NCI-H82 (cell line): ENCODE results near the gene ALDH3A2.
"Not testable (repeated sequence)": the region's sequence is repeated elsewhere in the genome, so short reads cannot be mapped to it uniquely, and the experiment has no call there.

Source experiments
- DNase-seq: peaks from one replicate; lab custom pipeline; 2025; lab: John Stamatoyannopoulos, UW

Gene ALDH3A2

DNA sequence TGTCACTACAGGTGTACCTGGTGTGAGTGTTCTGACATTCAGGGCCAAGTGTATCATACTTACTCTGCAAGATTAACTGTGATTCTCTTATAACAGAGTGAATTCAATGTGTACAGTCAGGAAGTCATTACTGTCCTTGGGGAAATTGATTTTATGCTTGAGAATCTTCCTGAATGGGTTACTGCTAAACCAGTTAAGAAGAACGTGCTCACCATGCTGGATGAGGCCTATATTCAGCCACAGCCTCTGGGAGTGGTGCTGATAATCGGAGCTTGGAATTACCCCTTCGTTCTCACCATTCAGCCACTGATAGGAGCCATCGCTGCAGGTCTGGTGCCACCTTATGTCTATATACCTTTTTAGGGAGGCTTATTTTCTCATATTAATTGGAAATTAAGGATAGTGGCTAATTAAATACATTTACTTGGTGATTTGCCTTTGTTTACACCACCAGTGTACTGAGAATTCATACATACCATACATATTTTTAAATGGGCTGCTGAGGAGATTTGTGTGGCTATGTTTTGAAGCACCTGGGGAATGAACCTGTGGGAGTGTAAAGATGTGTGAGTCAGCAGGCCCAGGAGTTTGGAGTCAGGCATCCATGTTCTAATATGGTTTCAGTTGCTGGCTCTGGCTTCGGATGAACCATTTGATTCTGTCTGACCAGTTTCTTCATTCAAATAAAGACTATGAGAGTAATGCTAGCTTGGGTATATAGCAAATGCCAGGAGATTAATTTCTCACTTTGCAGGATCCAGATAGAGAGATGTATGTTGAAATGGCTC lies 3.1 kb downstream of the ALDH3A2 start:
- DNase-seq: no peak

GRCh38 chr17:19652595-19652994 lies 4.0 kb downstream of the ALDH3A2 start:
- no peak for DNase-seq

GRCh38 chr17:19654342-19654886 lies 5.9 kb downstream of the ALDH3A2 start:
- no peak for DNase-seq

DNA sequence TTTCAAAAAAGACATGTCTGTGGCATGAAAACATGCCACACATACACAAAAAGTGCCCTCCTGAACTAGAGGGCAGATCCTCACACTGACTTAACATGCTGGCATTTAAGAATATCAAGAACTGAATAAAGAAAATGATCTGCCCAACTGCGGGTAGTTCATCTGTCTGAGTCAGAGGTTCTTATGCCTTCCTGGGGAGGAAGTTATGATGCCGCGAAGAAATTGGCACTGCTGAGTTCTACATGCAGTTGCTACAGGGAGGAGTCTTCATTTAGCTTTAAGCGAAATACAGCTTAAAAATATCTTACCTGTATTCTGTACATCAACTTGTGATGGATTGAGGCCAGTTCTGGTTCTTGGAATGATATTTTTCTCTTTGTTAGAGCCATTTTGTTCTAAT lies 6.3 kb downstream of the ALDH3A2 start:
- DNase-seq: no peak

- no peak for DNase-seq
Measured at GRCh38 chr17:19656336-19656735, 7.8 kb downstream of the ALDH3A2 start.

DNA sequence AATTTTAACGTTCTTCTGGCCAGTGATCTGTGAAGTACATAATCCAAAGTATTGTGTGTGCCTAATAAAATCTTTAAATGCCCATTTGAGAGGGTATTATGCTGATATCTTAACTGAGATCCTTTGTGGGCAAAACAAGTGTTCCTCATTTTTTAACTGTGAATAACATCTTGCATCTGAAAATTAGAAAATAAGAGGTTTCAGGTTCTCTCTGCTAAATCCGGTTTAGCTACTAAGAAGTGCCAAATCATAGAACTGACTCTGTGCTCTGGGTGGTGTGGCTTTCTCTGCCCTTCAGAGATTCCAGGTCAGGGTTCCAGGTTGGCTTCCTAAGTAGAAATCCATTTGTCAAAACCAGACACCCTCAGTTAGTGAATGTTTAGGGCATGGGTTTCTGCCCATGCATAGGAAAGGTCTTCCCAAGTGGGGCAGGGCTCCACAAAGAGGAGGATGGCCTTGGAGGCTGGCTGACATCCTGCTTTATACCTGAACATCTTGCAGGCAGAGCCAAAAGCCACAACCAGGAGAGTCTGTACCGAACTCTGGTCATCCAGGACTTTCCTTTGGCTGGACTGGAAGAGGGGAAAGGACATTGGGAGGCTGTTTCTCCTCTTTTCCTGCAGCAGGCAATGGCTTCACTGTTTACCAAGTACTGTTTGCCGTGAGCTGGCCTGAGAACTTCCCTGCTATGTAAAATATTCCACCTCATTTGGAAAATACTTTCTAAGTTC lies 8.5 kb downstream of the ALDH3A2 start:
- no peak for DNase-seq

DNA sequence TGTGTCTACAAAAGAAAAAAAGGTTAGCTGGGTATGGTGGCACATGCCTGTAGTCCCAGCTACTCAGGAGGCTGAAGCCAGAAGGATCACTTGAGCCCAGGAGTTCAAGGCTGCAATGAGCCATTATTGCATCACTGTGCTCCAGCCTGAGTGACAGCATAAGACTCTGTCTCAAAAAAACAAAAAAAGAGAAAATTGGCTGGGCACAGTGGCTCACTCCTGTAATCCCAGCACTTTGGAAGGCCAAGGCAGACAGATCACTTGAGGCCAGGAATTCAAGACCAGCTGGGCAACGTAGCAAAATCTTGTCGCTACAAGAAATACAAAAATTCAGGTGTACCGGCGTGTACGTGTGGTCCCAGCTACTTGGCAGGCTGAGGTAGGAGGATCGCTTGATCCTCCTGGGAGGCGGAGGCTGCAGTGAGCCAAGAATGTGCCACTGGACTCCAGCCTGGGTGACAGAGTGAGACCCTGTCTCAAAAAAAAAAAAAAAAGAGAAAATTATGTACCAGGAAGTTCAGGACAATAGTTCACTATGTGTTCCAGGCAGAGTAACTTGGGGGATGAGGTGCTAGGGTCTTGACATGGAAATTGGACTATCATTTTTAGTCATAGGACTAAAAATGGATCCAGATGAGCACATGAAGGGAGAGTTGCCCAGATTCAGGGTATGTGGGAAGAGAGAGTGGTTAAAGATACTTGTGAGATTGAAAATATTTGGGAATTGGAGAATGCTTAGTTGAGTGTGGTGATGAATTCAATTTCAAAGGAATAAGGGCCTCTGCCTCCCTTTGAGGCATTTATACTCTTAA lies 11.0 kb downstream of the ALDH3A2 start:
- DNase-seq: no peak

DNA sequence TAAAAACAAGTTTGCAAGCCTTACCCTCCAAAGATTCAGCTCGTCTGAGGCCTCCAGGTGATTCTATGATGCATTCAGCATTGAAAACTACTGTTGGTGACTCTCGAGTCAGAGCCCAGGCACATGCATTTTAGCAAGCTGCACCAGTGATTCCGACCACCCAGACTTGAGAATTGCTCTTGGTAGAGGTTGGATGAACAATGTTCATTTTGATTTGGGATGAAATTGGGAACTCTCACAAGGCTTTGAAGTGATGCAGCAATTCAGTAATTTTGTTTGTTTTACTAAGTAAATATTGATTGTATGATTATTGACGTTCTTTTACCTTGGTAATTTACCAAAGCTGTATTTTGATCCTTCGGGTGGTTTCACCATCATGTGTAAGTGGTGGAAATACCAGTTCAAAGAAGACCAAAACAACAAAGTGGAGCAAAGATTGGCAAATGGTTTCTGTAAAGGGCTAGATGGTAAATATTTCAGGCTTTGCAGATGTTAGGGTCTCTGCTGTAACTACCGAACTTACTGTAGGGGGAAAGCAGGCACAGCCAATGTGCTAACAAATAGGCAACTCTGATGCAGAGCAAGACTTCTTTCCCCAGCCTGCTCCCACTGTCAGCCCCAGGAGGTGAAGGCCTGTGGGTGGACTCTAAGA lies 11.8 kb downstream of the ALDH3A2 start:
- DNase-seq: no peak

- no peak for DNase-seq
Measured at GRCh38 chr17:19661121-19661520, 12.6 kb downstream of the ALDH3A2 start.

DNA sequence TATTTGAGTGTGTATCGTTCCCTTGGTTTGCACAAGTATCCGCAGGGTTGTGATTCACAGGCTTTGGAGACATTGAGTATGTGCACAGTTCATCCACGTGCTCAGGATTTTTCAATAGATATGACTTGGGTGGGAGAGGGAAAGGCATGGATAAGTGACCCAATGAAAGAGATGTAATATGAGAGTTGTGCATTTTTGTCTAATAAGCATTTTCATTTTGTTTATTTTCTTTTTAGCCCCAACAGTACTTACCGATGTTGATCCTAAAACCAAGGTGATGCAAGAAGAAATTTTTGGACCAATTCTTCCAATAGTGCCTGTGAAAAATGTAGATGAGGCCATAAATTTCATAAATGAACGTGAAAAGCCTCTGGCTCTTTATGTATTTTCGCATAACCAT lies 14.5 kb downstream of the ALDH3A2 start:
- no peak for DNase-seq

- DNase-seq: no peak
Measured at GRCh38 chr17:19664136-19664820, 15.7 kb downstream of the ALDH3A2 start.

DNA sequence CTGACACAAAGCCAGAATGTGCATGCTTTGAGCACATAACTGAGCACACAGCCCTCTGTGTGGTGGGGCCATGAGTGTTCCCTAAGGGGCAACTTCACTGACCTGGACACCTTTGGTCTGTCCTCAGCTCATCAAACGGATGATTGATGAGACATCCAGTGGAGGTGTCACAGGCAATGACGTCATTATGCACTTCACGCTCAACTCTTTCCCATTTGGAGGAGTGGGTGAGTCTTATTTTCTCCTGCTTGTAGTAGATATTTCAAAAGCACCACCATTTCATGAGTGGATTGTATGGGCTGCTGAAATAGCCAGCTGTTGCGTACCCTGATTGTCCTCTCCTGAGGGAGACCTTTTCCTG lies 16.2 kb downstream of the ALDH3A2 start:
- DNase-seq: no peak

- not testable (repeated sequence) for DNase-seq
Measured at GRCh38 chr17:19669680-19670079, 21.1 kb downstream of the ALDH3A2 start.

- DNase-seq: no peak
Measured at GRCh38 chr17:19670908-19671307, 22.4 kb downstream of the ALDH3A2 start.

GRCh38 chr17:19671433-19671832 lies 22.9 kb downstream of the ALDH3A2 start:
- no peak for DNase-seq

DNA sequence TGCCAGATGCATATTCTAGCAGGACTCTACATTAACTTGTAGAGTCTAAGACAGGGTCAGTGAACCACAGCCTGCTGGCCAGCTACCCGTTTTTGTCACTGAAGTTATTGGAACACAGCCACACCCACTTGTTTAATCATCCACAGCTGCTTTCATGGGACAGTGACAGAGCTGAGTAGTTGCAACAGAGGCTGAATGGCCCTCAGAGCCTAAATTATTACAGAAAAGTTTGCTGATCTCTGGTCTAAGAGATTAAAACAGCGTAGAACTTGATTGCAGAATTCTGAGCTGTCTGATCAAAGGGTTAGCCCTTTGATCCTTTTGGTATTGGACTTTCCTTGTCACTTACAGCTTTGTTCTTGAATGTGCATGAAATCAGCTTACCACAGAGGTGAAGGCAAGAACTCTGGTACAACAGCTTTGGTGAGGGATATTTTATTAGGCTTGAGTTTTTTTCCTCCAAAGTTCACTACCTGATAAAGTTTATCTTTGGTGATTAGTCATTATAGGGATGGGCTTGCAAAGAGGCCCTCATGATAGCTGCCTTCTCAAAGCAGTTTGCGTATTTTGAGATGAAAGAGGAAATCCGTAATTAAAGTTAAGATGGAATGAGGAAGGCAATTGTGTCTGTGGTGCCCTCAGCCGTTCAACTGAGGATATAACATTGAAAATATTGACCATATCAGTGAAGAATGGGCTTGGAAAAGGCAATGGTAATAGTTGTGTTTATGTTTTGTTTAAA lies 23.6 kb downstream of the ALDH3A2 start:
- DNase-seq: no peak

DNA sequence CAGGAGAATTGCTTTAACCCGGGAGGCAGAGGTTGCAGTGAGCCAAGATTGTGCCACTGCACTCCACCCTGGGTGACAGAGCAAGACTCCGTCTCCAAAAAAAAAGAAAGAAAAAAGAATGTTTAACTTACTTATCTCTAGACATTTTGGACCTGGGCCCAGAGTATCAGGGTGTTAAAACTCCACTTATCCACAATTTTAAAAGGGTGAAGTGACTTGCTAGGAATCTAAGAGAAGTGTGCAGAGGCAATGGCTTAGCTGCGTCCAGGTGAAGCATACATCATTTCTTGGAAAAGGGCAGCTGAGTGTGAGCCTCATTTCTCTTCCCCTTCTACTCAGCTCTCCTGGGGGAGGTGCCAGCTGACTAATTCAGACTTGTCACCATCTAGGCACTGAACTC lies 25.1 kb downstream of the ALDH3A2 start:
- no peak for DNase-seq

GRCh38 chr17:19676896-19677295 lies 28.3 kb downstream of the ALDH3A2 start:
- no peak for DNase-seq

DNA sequence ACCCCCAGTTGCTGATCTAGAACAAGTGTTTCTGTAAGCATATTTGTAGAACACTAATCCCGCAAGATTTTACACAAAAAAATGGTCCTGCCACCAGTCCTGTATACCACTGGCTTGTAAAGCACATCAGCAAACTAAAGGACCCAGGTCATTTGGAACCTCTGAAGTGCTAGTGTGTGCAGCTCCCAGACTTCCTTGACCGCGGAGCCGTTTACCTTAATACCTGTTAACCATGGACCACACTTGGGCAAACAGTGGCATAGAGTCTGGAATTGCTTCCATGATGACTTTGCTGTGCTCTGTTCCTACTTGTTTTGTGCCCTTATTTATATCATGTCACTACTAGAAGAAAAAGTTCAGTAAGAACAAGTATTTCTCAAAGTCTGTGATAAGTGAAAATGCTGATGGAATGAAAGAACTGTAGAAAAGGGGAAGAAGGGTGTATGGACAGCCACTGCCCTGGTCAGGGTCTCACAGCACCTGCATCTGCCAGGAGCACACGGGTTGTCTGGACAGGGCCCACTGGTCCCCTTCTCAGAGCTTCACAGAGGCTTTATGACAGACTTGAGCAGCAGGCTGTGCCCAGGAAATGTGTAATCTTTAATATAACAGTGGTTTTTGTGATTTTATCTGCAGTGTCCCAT lies 29.3 kb downstream of the ALDH3A2 start:
- no peak for DNase-seq
